NCI-H1436 treated with DMSO at 0.1 percent for 48 hours (cell line): ENCODE data around the gene SMDT1.
"Not testable (repeated sequence)": the region's sequence is repeated elsewhere in the genome, so short reads cannot be mapped to it uniquely, and the experiment has no call there.

Experiments
- DNase-seq: peaks from one replicate; lab custom pipeline; 2025; lab: John Stamatoyannopoulos, UW

Gene SMDT1

GRCh38 chr22:42111798-42112197 is 32.3 kb downstream of the SMDT1 start:
- no peak for DNase-seq

DNA sequence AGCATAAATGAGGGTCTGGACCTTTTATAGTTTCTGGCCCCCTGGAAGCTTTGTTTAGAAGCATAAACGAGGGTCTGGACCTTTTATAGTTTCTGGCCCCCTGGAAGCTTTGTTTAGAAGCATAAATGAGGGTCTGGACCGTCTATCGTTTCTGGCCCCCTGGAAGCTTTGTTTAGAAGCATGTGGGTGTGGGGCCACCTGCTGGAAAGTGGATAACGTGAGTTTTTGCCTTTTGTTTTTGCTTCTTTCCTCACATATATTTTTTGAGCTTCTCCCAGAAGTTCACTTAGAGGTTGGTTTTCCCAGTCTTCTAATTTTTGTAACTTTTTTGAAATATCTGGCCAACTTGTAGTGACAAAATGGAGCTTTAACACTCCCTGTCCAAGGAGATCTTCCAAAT is 33.3 kb downstream of the SMDT1 start:
- not testable (repeated sequence) for DNase-seq

DNA sequence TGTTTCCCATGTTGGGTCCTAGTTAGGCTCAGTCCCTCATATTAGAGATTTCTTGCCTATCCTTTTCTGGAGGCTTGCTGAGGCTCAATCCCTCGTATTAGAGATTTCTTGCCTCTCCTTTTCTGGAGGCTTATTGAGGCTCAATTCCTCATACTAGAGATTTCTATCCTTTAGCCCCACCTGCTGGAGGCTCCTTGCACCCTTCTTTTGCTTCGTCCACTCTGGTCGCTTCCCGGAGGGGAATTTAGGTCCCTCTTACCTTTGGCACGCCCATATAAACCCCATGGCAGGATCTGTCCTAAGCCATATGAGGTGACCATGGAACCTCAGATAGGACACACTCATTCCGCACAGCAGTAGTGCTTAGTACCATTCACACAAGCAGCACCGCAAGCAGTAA is 35.2 kb downstream of the SMDT1 start:
- DNase-seq = no peak

DNA sequence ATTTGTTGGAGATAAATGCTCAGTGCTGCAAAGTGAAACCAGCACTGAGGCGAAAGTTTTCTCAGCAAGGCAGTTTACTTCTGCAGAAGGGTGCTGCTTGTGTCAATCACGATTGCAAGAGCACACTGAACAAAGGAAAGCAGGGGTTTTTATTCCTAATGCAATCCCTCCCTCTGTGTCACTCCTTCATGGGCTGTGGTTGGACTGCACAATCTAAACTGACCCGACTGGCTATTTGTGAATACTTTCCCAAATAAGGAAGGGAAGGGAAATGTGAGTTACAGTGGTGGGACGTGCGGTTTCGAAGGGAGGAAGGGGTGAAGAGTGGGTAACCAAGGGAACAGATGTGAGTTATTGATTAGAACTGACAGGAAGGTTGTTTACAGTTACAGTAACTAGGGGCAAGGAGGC is 35.9 kb downstream of the SMDT1 start:
- not testable (repeated sequence) for DNase-seq

GRCh38 chr22:42116848-42117424 is 37.4 kb downstream of the SMDT1 start:
- DNase-seq = no peak

DNA sequence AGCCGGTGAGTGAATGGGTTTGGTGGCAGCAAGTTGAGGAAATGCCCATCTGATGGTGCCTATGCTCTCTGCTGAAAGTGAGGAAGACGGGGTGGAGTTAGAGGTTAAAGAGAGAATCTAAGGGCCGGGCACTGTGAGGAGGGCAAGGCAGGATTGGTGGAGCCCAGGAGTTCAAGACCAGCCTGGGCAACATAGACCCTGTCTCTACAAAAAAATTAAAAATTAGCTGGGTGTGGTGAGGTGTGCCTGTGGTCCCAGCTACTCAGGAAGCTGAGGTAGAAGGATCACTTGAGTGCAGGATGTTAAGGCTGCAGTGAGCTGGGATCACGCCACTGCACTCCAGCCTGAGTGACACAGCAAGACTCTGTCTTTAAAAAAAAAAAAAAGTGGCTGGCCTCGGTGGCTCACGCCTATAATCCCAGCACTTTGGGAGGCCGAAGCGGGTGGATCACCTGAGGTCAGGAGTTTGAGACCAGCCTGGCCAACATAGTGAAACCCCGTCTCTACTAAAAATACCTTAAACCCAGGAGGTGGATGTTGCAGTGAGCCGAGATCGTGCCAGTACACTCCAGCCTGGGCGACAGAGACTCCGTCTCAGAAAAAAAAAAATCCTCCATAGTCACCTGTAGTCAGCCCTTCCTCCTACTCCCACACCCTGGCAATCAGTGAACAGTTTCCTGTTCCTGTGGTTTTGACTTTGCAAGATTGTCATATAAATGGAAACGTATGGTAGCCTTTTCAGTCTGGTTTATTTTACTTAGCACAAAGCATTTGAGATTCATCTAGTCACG is 40.9 kb downstream of the SMDT1 start:
- not testable (repeated sequence) for DNase-seq

GRCh38 chr22:42123529-42123928 is 44.0 kb downstream of the SMDT1 start:
- DNase-seq = not testable (repeated sequence)

DNA sequence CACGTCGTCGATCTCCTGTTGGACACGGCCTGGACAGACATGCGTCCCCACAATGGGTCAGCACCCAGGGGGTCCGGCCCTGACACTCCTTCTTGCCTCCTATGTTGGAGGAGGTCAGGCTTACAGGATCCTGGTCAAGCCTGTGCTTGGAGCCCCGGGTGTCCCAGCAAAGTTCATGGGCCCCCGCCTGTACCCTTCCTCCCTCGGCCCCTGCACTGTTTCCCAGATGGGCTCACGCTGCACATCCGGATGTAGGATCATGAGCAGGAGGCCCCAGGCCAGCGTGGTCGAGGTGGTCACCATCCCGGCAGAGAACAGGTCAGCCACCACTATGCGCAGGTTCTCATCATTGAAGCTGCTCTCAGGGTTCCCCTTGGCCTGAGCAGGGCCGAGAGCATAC is 48.1 kb downstream of the SMDT1 start:
- DNase-seq = no peak

- DNase-seq = not testable (repeated sequence)
Observed at GRCh38 chr22:42128007-42128406, 48.5 kb downstream of the SMDT1 start.

- not testable (repeated sequence) for DNase-seq
Observed at GRCh38 chr22:42128776-42129694, 49.5 kb downstream of the SMDT1 start.

DNA sequence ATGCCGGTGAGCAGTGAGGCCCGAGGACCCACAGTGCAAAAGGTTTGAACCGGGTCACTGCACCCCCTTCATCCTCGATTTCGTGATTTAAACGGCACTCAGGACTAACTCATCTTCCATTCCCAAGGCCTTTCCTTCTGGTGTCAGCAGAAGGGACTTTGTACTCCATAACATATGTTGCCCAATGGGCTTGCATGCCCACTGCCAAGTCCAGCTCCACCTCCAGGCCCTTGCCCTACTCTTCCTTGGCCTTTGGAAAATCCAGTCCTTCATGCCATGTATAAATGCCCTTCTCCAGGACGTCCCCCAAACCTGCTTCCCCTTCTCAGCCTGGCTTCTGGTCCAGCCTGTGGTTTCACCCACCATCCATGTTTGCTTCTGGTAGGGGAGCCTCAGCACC is 50.7 kb downstream of the SMDT1 start:
- DNase-seq = not testable (repeated sequence)

GRCh38 chr22:42130639-42131431 is 51.3 kb downstream of the SMDT1 start, which contains the start of gene CYP2D6:
Gene CYP2D6 (minus strand): TSS chr22:42130810. CDS start chr22:42130791, 19 bp downstream.
- not testable (repeated sequence) for DNase-seq

DNA sequence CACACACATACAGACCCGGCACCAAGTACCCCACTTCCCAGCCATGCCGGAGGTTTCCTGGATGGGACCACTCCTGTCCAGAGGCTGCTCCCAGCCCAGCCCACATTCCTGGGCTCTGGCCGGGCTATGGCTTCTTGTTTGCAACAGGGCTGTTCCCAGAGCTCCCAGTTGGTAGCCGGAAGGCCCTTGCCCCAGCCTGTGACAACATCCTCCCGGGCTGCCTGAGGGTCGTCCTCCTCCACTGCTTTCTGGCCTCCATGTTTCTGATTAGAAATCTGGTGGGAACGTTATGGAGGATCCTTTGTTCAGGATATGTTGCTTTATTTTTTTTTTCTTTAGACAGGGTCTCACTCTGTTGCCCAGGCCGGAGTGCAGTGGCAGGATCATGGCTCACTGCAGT is 52.1 kb downstream of the SMDT1 start:
- DNase-seq = no peak

GRCh38 chr22:42132457-42132856 is 53.0 kb downstream of the SMDT1 start:
- no peak for DNase-seq
